Stimulated activated naive CD4-positive, alpha-beta T cell treated with Interleukin-2 at 50 U/mL for 16 hours (primary cell): Measurements from ENCODE around the gene CPLX3.

Experiments used
- DNase-seq: peaks from one replicate; lab custom pipeline; 2025; lab: John Stamatoyannopoulos, UW

The CPLX3 gene

GRCh38 chr15:74829486-74829885 lies 3.1 kb downstream of the CPLX3 start:
- no peak for DNase-seq

GRCh38 chr15:74829991-74830390 lies 3.6 kb downstream of the CPLX3 start:
- DNase-seq, result no peak

- DNase-seq, result no peak
Measured at GRCh38 chr15:74830868-74831267, 4.4 kb downstream of the CPLX3 start.

- no peak for DNase-seq
Measured at GRCh38 chr15:74831813-74832495, 5.5 kb downstream of the CPLX3 start.

- DNase-seq, result no peak
Measured at GRCh38 chr15:74832826-74833225, 6.4 kb downstream of the CPLX3 start.

GRCh38 chr15:74833376-74834107 lies 7.1 kb downstream of the CPLX3 start:
- DNase-seq, result no peak

GRCh38 chr15:74835312-74835823 lies 8.9 kb downstream of the CPLX3 start:
- DNase-seq, result no peak

- DNase-seq, result no peak
Measured at GRCh38 chr15:74836846-74837245, 10.4 kb downstream of the CPLX3 start.

- DNase-seq, result no peak
Measured at GRCh38 chr15:74837482-74838136, 11.2 kb downstream of the CPLX3 start.

- no peak for DNase-seq
Measured at GRCh38 chr15:74838137-74838516, 11.7 kb downstream of the CPLX3 start.

- DNase-seq, result no peak
Measured at GRCh38 chr15:74838746-74839525, 12.5 kb downstream of the CPLX3 start.

- no peak for DNase-seq
Measured at GRCh38 chr15:74839526-74840395, 13.3 kb downstream of the CPLX3 start.

GRCh38 chr15:74840851-74841775 lies 14.7 kb downstream of the CPLX3 start:
- DNase-seq, result no peak

- DNase-seq, result no peak
Measured at GRCh38 chr15:74841891-74842373, 15.5 kb downstream of the CPLX3 start.

GRCh38 chr15:74842581-74843444 lies 16.4 kb downstream of the CPLX3 start, which contains the start of gene ULK3:
TSS of gene ULK3 (minus strand) at chr15:74843156. CDS start at chr15:74843105, 51 bp downstream.
- DNase-seq, result peak; percentile 90

GRCh38 chr15:74843445-74843828 lies 17.0 kb downstream of the CPLX3 start:
- no peak for DNase-seq

- no peak for DNase-seq
Measured at GRCh38 chr15:74843891-74844299, 17.5 kb downstream of the CPLX3 start.

GRCh38 chr15:74844319-74845207 lies 18.1 kb downstream of the CPLX3 start:
- DNase-seq, result no peak
